ENCODE data around the gene PARD3B. TPM values are rescaled to one million over a fixed set of nuclear protein-coding genes. Genes with fewer than 3 reads are reported as not detected.

Gene PARD3B
- total and polyA plus RNA-seq, 2 of the 4 experiments (the other 2 are of a cell fraction): 3.3 to 15.6 TPM

- H3K9me1 ChIP-seq (ENCODE audit: insufficient read depth, low read length): no peaks in the 10 kb centered on the region; the same call in none of the 2 replicates
- BruUV-seq (replicated peaks): no TSS peak
- no peak overlapping the region for H3K18ac ChIP-seq (ENCODE audit: low read depth, low read length)
- no peak overlapping the region for H2BK20ac ChIP-seq (ENCODE audit: low read depth, low read length)
- H2BK120ac ChIP-seq (ENCODE audit: low read depth, low read length): no peak overlapping the region
- TF ChIP-seq SMC3 (IDR thresholded peaks at IDR 0.05; ENCODE audit: low read depth, low read length): no peak
- TF ChIP-seq BHLHE40 (IDR thresholded peaks at IDR 0.05; ENCODE audit: low read depth, low read length): no peak
- no peak for TF ChIP-seq MAFK (IDR thresholded peaks at IDR 0.05; ENCODE audit: low read depth, low read length)
- TF ChIP-seq FOS (IDR thresholded peaks at IDR 0.05; ENCODE audit: low read depth, low read length): no peak
- no peak for TF ChIP-seq CHD1 (IDR thresholded peaks at IDR 0.05; ENCODE audit: low read depth, low read length)
- TF ChIP-seq MAZ (IDR thresholded peaks at IDR 0.05; ENCODE audit: borderline replicate concordance, low read depth, low read length): no peak
- no peak for TF ChIP-seq RFX5 (IDR thresholded peaks at IDR 0.05; ENCODE audit: low read depth, low read length)
- no peak for TF ChIP-seq CTCF (conservative IDR thresholded peaks at IDR 0.05; ENCODE audit: low read depth, low read length)
- no peak for TF ChIP-seq NFE2L2 (IDR thresholded peaks at IDR 0.05; ENCODE audit: low read depth, low read length)
- no peak for TF ChIP-seq USF2 (IDR thresholded peaks at IDR 0.05; ENCODE audit: low read depth, low read length)
- no peak for TF ChIP-seq CEBPB (IDR thresholded peaks at IDR 0.05; ENCODE audit: low read depth, low read length)
- no peak for TF ChIP-seq POLR2A (IDR thresholded peaks at IDR 0.05; ENCODE audit: low read depth, low read length)
- no peak for TF ChIP-seq RCOR1 (IDR thresholded peaks at IDR 0.05; ENCODE audit: insufficient replicate concordance, low read length)
- no peak for TF ChIP-seq ELK1 (IDR thresholded peaks at IDR 0.05; ENCODE audit: borderline replicate concordance, low read depth, low read length)
- ATAC-seq (ENCODE audit: low read depth): no peak
- peaks cover 3 to 6% of the 10 kb centered on the region in 2 experiments; a peak in 1 of 4 replicates for H3K79me1 ChIP-seq (ENCODE audit: low read depth in 1 of 2, low read length in 2 of 2)
- H3K23ac ChIP-seq (ENCODE audit: low read depth, low read length): no peak overlapping the region
- H3K4ac ChIP-seq (ENCODE audit: low read depth, low read length): no peak overlapping the region
- no peak overlapping the region for H4K8ac ChIP-seq (ENCODE audit: low read depth in 2 of 2, low read length in 2 of 2)
- H3K27ac ChIP-seq (ENCODE audit: insufficient read depth, low read length): no peak overlapping the region
- WGBS, 2 experiments (ENCODE audit: extremely low coverage in 2 of 2, insufficient read length in 1 of 2): no CpG with 5 or more reads among the region's 1 CpG
- no peaks in the 10 kb centered on the region for H3K27me3 ChIP-seq (ENCODE audit: control insufficient read depth, insufficient read depth, low read length)
- no peaks in the 10 kb centered on the region for H3K9me3 ChIP-seq (ENCODE audit: control insufficient read depth, insufficient read depth, low read length)
- H3K4me3 ChIP-seq (ENCODE audit: insufficient read depth, low read depth, low read length): no peak overlapping the region
- no peak overlapping the region for H4K5ac ChIP-seq (ENCODE audit: low read depth, low read length)
- DNase-seq: no peak
- H3K56ac ChIP-seq (ENCODE audit: extremely low read depth, insufficient read depth, low read length): no peak overlapping the region
- in situ Hi-C loops (cut with MboI; ENCODE audit: low sequenced_read_pairs) (no loop called here), dilution Hi-C loops (cut with HindIII; ENCODE audit: low sequenced_read_pairs, unreplicated experiment) (no loop called here), intact Hi-C loops (cut with micrococcal nuclease) (no loop called here)
- no peak overlapping the region for H3K14ac ChIP-seq (replicated peaks; ENCODE audit: low read depth, low read length)
- no peak overlapping the region for H2AK5ac ChIP-seq (ENCODE audit: low read depth, low read length)
- H4K20me1 ChIP-seq (ENCODE audit: insufficient read depth, low read length): no peaks in the 10 kb centered on the region
- no peak overlapping the region for H2BK15ac ChIP-seq (ENCODE audit: low read depth, low read length)
- H2AFZ ChIP-seq (replicated peaks; ENCODE audit: low read length, poor library complexity): no peak overlapping the region
- H4K91ac ChIP-seq (ENCODE audit: insufficient read depth, low read depth, low read length): no peak overlapping the region
- CTCF ChIA-PET: no interaction called here
- H3K4me1 ChIP-seq (ENCODE audit: control insufficient read depth, insufficient read depth, low read length): no peaks in the 10 kb centered on the region
- H3K36me3 ChIP-seq (ENCODE audit: control insufficient read depth, insufficient read depth, low read length): no peaks in the 10 kb centered on the region
- H3K4me2 ChIP-seq (ENCODE audit: low read depth, low read length): no peak overlapping the region
- H2AK9ac ChIP-seq (replicated peaks; ENCODE audit: low read depth, low read length, poor library complexity): no peak overlapping the region
- POLR2A ChIA-PET (ENCODE audit: unreplicated experiment): no interaction called here
- no peak overlapping the region for H3K9ac ChIP-seq (ENCODE audit: low read depth, low read length)
- H2BK5ac ChIP-seq (ENCODE audit: low read depth, low read length, poor library complexity, severe bottlenecking): no peak overlapping the region
Observed at GRCh38 chr2:205040323-205040722, 495.0 kb downstream of the PARD3B start.
